ENCODE measurements around the gene MITF.
"Not testable (repeated sequence)": the region's sequence is repeated elsewhere in the genome, so short reads cannot be mapped to it uniquely, and the experiment has no call there.

MITF gene

DNA sequence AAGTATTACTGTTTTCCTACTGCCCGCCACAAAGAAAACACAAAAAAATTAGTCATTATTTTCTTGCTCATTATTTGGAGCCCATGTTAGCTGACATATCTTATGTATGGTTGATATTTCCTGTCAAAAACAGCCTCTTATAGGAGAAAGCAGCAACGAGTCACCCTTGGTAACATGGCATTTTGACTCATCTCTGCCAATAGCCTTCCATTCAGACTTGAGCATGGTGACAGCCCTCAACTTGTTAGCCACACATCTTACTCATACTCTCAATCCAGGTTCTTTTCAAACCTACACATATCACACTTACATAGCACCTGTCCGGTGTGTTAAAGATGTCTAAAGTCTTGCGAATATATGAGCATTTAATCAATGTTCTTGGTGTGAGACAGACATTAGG is 150.8 kb downstream of the MITF start:
- no peaks in the 10 kb centered on the region for H3K9me3 ChIP-seq (ENCODE audit: control insufficient read depth, insufficient read depth, low read length)
- H3K9ac ChIP-seq (ENCODE audit: low read depth, low read length), result no peak overlapping the region
- no peak overlapping the region for H3K27ac ChIP-seq (ENCODE audit: low read depth, low read length)

DNA sequence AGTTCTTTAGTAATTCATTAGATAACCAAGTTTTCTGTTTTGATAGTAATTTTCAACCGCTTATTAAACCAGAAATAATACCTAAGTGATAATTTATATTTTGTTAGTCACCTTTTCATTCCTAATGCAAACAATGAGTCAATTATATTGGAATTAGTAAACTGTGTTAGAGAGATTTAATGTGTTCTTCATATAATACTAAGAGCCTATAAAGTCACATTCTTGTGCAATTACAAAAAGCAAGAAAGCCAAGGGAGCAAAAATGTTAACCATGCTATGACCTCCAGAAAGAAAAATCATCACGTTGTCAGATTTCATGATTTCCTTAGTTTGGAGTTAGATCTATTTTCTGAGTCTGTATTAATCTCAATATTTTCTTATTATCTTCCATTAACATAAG is 151.4 kb downstream of the MITF start:
- peaks cover 35% of the 10 kb centered on the region for H3K4me1 ChIP-seq (ENCODE audit: control insufficient read depth, insufficient read depth, low read length)
- no peak overlapping the region for H3K4me3 ChIP-seq (ENCODE audit: low read depth, low read length)
- H3K27ac ChIP-seq (ENCODE audit: low read depth, low read length), result no peak overlapping the region
- H3K9ac ChIP-seq (ENCODE audit: low read depth, low read length), result no peak overlapping the region
- H3K36me3 ChIP-seq (ENCODE audit: control insufficient read depth, insufficient read depth, low read length), result no peaks in the 10 kb centered on the region
- no peaks in the 10 kb centered on the region for H3K9me3 ChIP-seq (ENCODE audit: control insufficient read depth, insufficient read depth, low read length)
- peaks cover 17% of the 10 kb centered on the region; the same call in 1 of the 2 replicates for H3K27me3 ChIP-seq (ENCODE audit: control insufficient read depth, insufficient read depth, low read length)

More for the DNA sequence above, 150.8 kb downstream of the MITF start:
- H3K36me3 ChIP-seq (ENCODE audit: control insufficient read depth, insufficient read depth, low read length), result no peaks in the 10 kb centered on the region
- H3K4me1 ChIP-seq (ENCODE audit: control insufficient read depth, insufficient read depth, low read length), result peaks cover 35% of the 10 kb centered on the region
- H3K4me3 ChIP-seq (ENCODE audit: low read depth, low read length), result no peak overlapping the region
- H3K27me3 ChIP-seq (ENCODE audit: control insufficient read depth, insufficient read depth, low read length), result peaks cover 14% of the 10 kb centered on the region; the same call in 1 of the 2 replicates

DNA sequence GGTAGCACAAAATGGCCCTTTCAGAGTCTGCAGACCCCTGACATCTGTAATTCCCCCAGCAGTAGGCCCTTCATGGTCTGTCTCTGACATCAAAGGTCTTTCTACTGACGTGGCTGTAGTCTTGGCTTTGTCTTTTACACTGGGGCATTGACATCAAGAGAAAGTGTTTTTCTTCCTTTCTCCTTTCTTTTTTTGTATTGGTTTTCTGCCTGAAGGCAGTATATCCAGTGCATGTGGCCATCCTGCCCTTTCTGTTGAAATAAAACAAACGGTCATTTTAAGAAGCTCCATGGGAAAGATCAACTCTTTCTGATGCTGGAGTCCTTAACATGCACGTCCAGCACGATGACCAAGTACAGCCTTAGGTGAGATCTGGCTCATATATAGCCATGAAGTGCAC is 153.4 kb downstream of the MITF start:
- H3K9ac ChIP-seq (ENCODE audit: low read depth, low read length), result no peak overlapping the region
- peaks cover 17% of the 10 kb centered on the region; the same call in 1 of the 2 replicates for H3K27me3 ChIP-seq (ENCODE audit: control insufficient read depth, insufficient read depth, low read length)
- peak overlapping the region; percentile 9; the same call in 1 of the 2 replicates for H3K4me3 ChIP-seq (ENCODE audit: low read depth, low read length)
- H3K9me3 ChIP-seq (ENCODE audit: control insufficient read depth, insufficient read depth, low read length), result no peaks in the 10 kb centered on the region
- H3K36me3 ChIP-seq (ENCODE audit: control insufficient read depth, insufficient read depth, low read length), result no peaks in the 10 kb centered on the region
- no peak overlapping the region for H3K27ac ChIP-seq (ENCODE audit: low read depth, low read length)
- H3K4me1 ChIP-seq (ENCODE audit: control insufficient read depth, insufficient read depth, low read length), result peaks cover 32% of the 10 kb centered on the region

DNA sequence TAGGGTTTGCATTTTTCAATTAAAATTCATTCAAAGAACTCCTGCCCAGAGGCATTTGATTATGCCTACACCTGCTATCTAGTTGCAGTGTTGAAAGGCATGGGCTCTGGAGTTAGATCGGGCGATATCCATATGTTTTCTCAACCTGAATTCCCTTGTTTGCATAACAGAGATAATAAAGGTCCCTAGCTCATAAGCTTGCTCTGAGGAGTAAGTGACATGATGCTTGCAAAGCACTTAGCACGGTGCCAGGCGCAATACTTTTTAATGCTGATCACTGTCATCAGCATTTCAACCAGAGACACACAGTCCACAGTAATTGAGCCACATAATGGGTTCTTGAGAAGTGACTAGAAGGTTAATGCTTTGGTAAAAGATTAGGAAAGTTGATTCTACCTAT is 154.0 kb downstream of the MITF start:
- no peaks in the 10 kb centered on the region for H3K9me3 ChIP-seq (ENCODE audit: control insufficient read depth, insufficient read depth, low read length)
- peak overlapping the region; percentile 9; the same call in 1 of the 2 replicates for H3K4me3 ChIP-seq (ENCODE audit: low read depth, low read length)
- no peaks in the 10 kb centered on the region for H3K36me3 ChIP-seq (ENCODE audit: control insufficient read depth, insufficient read depth, low read length)
- peaks cover 27% of the 10 kb centered on the region for H3K4me1 ChIP-seq (ENCODE audit: control insufficient read depth, insufficient read depth, low read length)
- no peak overlapping the region for H3K27ac ChIP-seq (ENCODE audit: low read depth, low read length)
- H3K9ac ChIP-seq (ENCODE audit: low read depth, low read length), result no peak overlapping the region
- H3K27me3 ChIP-seq (ENCODE audit: control insufficient read depth, insufficient read depth, low read length), result peaks cover 17% of the 10 kb centered on the region; the same call in 1 of the 2 replicates

DNA sequence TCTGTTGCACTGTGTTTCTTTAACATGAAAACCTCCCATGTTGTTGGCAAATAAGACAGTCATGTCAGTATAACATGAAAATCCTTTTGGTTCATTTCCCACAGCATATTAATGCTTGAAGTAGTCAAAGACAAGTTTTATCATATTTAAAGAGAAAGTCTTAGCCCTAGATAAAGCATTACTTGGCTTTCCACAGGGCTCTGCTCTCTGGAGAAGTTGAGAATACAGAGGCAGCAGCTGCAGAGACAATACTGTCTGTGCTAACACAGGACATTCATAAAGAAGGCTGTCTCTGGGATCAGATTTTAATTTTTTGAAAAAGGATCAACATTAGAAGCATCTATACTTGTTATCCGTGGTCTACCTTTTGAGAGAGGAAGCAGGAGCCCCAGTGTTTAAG is 156.8 kb downstream of the MITF start:
- Histone ChIP-seq H3K9ac (ENCODE audit: low read depth, low read length) (no peak overlapping the region), H3K27ac (ENCODE audit: low read depth, low read length) (no peak overlapping the region), H3K27me3 (ENCODE audit: control insufficient read depth, insufficient read depth, low read length) (peaks cover 17% of the 10 kb centered on the region; the same call in 1 of the 2 replicates), H3K36me3 (ENCODE audit: control insufficient read depth, insufficient read depth, low read length) (no peaks in the 10 kb centered on the region), H3K4me1 (ENCODE audit: control insufficient read depth, insufficient read depth, low read length) (peaks cover 21% of the 10 kb centered on the region), H3K4me3 (ENCODE audit: low read depth, low read length) (no peak overlapping the region), H3K9me3 (ENCODE audit: control insufficient read depth, insufficient read depth, low read length) (no peaks in the 10 kb centered on the region)

GRCh38 chr3:69900331-69900730 is 161.1 kb downstream of the MITF start:
- H3K36me3 ChIP-seq (ENCODE audit: control insufficient read depth, insufficient read depth, low read length), result no peaks in the 10 kb centered on the region
- no peaks in the 10 kb centered on the region for H3K9me3 ChIP-seq (ENCODE audit: control insufficient read depth, insufficient read depth, low read length)
- no peak overlapping the region for H3K9ac ChIP-seq (ENCODE audit: low read depth, low read length)
- H3K4me1 ChIP-seq (ENCODE audit: control insufficient read depth, insufficient read depth, low read length), result no peaks in the 10 kb centered on the region
- H3K4me3 ChIP-seq (ENCODE audit: low read depth, low read length), result no peak overlapping the region
- no peak overlapping the region for H3K27ac ChIP-seq (ENCODE audit: low read depth, low read length)
- no peaks in the 10 kb centered on the region for H3K27me3 ChIP-seq (ENCODE audit: control insufficient read depth, insufficient read depth, low read length)

GRCh38 chr3:69901802-69902201 is 162.5 kb downstream of the MITF start:
- Histone ChIP-seq H3K27ac (ENCODE audit: low read depth, low read length) (no peak overlapping the region), H3K9ac (ENCODE audit: low read depth, low read length) (no peak overlapping the region), H3K9me3 (ENCODE audit: control insufficient read depth, insufficient read depth, low read length) (no peaks in the 10 kb centered on the region)

DNA sequence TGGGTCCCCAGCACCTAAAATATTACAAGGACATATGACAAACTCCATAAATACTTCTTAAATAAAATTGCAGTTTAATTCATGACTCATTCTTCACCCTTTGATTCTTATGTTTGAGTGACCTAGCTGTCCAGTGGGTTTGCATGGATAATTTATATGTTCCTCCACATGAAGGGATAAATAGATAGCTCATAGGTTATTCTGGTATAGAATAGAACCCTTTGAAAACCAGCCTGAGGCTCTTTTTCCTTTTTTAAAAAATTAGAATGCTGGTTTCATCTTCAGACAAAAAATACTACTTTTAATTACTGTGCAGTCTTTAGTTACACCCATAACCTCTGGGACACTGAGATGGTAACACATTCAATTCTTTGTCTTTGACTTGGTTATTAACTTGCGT is 163.1 kb downstream of the MITF start:
- no peak overlapping the region for H3K27ac ChIP-seq (ENCODE audit: low read depth, low read length)
- no peaks in the 10 kb centered on the region for H3K4me1 ChIP-seq (ENCODE audit: control insufficient read depth, insufficient read depth, low read length)
- H3K4me3 ChIP-seq (ENCODE audit: low read depth, low read length), result no peak overlapping the region
- no peaks in the 10 kb centered on the region for H3K36me3 ChIP-seq (ENCODE audit: control insufficient read depth, insufficient read depth, low read length)
- H3K9ac ChIP-seq (ENCODE audit: low read depth, low read length), result no peak overlapping the region
- no peaks in the 10 kb centered on the region for H3K9me3 ChIP-seq (ENCODE audit: control insufficient read depth, insufficient read depth, low read length)
- H3K27me3 ChIP-seq (ENCODE audit: control insufficient read depth, insufficient read depth, low read length), result no peaks in the 10 kb centered on the region

More at GRCh38 chr3:69901802-69902201, 162.5 kb downstream of the MITF start:
- H3K4me3 ChIP-seq (ENCODE audit: low read depth, low read length), result no peak overlapping the region
- no peaks in the 10 kb centered on the region for H3K27me3 ChIP-seq (ENCODE audit: control insufficient read depth, insufficient read depth, low read length)
- no peaks in the 10 kb centered on the region for H3K4me1 ChIP-seq (ENCODE audit: control insufficient read depth, insufficient read depth, low read length)
- no peaks in the 10 kb centered on the region for H3K36me3 ChIP-seq (ENCODE audit: control insufficient read depth, insufficient read depth, low read length)

DNA sequence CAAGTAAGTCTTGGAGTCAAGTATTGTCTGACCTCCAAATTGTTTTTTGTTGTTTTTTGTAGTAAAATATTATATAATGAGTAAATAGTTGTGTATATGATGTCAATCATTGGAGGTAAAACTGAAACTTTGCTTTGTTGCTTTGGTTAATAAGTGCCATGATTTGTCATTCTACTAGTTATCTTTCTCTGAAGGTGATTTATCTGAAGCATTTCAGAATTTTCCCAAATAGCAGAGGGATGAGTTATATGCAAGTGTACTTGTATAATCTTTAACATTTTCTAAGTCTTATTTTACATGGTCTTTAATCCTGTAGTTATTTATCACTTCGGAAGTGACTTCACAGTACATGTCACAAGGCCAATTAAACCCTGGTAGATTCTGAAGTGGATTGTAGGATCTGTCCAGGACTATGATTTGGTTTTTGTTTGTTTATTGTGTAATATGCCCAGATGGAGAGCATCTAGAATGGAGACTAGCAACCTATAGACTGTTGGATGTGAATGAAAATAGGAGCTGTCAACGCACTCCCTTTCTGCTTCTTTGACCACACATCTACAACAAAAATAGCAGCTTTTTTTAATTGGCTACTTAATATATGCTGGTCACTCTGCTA is 167.2 kb downstream of the MITF start:
- Histone ChIP-seq H3K9ac (ENCODE audit: low read depth, low read length) (no peak overlapping the region), H3K9me3 (ENCODE audit: control insufficient read depth, insufficient read depth, low read length) (no peaks in the 10 kb centered on the region), H3K36me3 (ENCODE audit: control insufficient read depth, insufficient read depth, low read length) (no peaks in the 10 kb centered on the region), H3K27me3 (ENCODE audit: control insufficient read depth, insufficient read depth, low read length) (no peaks in the 10 kb centered on the region), H3K4me1 (ENCODE audit: control insufficient read depth, insufficient read depth, low read length) (no peaks in the 10 kb centered on the region), H3K27ac (ENCODE audit: low read depth, low read length) (no peak overlapping the region), H3K4me3 (ENCODE audit: low read depth, low read length) (no peak overlapping the region)

DNA sequence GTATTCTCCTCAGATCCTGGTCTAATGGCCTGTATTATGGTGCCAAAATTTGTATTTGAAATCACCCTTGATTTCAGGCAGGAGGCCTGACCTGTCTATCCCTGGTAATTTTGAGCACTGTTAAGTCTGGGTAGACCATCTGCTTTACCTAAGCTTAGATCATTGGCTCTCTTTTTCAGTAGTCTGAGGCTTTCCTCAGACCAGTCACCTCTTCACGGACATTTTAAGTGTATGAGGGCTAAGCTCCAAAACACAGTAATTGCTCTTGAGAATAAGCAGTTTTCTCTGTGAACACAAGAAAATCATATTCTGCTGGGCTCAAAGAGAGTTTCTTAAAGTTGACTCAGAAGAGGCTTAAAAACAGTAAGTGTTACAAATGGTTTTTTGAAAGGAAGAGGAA is 168.3 kb downstream of the MITF start:
- H3K27me3 ChIP-seq (ENCODE audit: control insufficient read depth, insufficient read depth, low read length), result no peaks in the 10 kb centered on the region
- H3K9ac ChIP-seq (ENCODE audit: low read depth, low read length), result no peak overlapping the region
- H3K27ac ChIP-seq (ENCODE audit: low read depth, low read length), result no peak overlapping the region
- H3K36me3 ChIP-seq (ENCODE audit: control insufficient read depth, insufficient read depth, low read length), result no peaks in the 10 kb centered on the region
- no peaks in the 10 kb centered on the region for H3K4me1 ChIP-seq (ENCODE audit: control insufficient read depth, insufficient read depth, low read length)
- no peak overlapping the region for H3K4me3 ChIP-seq (ENCODE audit: low read depth, low read length)
- no peaks in the 10 kb centered on the region for H3K9me3 ChIP-seq (ENCODE audit: control insufficient read depth, insufficient read depth, low read length)

DNA sequence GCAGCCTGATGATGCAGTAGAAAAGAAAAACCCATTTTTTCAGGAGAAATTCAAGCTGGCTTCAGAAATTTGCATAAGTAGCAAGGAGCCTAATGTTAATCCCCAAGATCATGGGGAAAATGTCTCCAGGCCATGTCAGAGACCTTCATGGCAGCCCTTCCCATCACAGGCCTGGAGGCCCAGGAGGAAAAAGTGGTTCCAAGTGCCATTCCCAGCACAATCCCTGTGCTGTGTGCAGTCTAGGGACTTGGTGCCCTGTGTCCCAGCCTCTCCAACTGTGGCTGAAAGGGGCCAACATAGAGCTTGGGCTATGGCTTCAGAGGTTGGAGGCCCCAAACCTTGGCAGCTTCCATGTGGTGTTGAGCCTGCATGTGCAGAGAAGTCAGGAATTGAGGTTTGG is 170.6 kb downstream of the MITF start:
- H3K27me3 ChIP-seq (ENCODE audit: control insufficient read depth, insufficient read depth, low read length); H3K27ac ChIP-seq (ENCODE audit: low read depth, low read length); H3K9me3 ChIP-seq (ENCODE audit: control insufficient read depth, insufficient read depth, low read length); H3K4me1 ChIP-seq (ENCODE audit: control insufficient read depth, insufficient read depth, low read length); H3K4me3 ChIP-seq (ENCODE audit: low read depth, low read length); H3K9ac ChIP-seq (ENCODE audit: low read depth, low read length); H3K36me3 ChIP-seq (ENCODE audit: control insufficient read depth, insufficient read depth, low read length): not testable (repeated sequence)

Measured in HUES48 (cell line).